ENCODE results near the gene MTREX.

- TF ChIP-seq SMC3 (IDR thresholded peaks at IDR 0.05) (no peak), CTCF (IDR thresholded peaks at IDR 0.05) (no peak), MYC (IDR thresholded peaks at IDR 0.05; ENCODE audit: borderline replicate concordance, low read length) (no peak), EP300 (IDR thresholded peaks at IDR 0.05) (no peak), ZSCAN20 (CRISPR knock-in tag; IDR thresholded peaks at IDR 0.05) (no peak), FOSL2 (IDR thresholded peaks at IDR 0.05) (no peak), FOSL2 (CRISPR knock-in tag; IDR thresholded peaks at IDR 0.05) (no peak), PHF8 (IDR thresholded peaks at IDR 0.05; ENCODE audit: borderline replicate concordance, low read depth) (no peak)
Observed at GRCh38 chr5:55370291-55370925, 62.6 kb downstream of the MTREX start.
